ENCODE measurements around the gene TRIO.
A peak's percentile ranks its signal among the peaks of the same experiment; 100 is the strongest.

TRIO gene

GRCh38 chr5:14213253-14213652 is 70.1 kb downstream of the TRIO start:
- DNase-seq (ENCODE audit: insufficient read length, low spot score): no peak
- no peak for TF ChIP-seq CTCF (IDR thresholded peaks at IDR 0.05; ENCODE audit: insufficient read depth, missing control alignments)
- no peak for FAIRE-seq

- DNase-seq (ENCODE audit: insufficient read length, low spot score) (no peak), FAIRE-seq (no peak)
- TF ChIP-seq CTCF (IDR thresholded peaks at IDR 0.05; ENCODE audit: insufficient read depth, missing control alignments): no peak
Observed at GRCh38 chr5:14213813-14214585, 70.9 kb downstream of the TRIO start.

- TF ChIP-seq CTCF (IDR thresholded peaks at IDR 0.05; ENCODE audit: insufficient read depth, missing control alignments): no peak
- DNase-seq (ENCODE audit: insufficient read length, low spot score) (peak; percentile 61), FAIRE-seq (peak; percentile 89)
Observed at GRCh38 chr5:14215901-14216300, 72.8 kb downstream of the TRIO start.

GRCh38 chr5:14216372-14216771 is 73.2 kb downstream of the TRIO start:
- FAIRE-seq: no peak
- DNase-seq (ENCODE audit: insufficient read length, low spot score): no peak

GRCh38 chr5:14216902-14217301 is 73.8 kb downstream of the TRIO start:
- DNase-seq (ENCODE audit: insufficient read length, low spot score) (no peak), FAIRE-seq (no peak)

More at GRCh38 chr5:14216372-14216771, 73.2 kb downstream of the TRIO start:
- TF ChIP-seq CTCF (IDR thresholded peaks at IDR 0.05; ENCODE audit: insufficient read depth, missing control alignments): no peak

GRCh38 chr5:14217587-14217986 is 74.4 kb downstream of the TRIO start:
- TF ChIP-seq CTCF (IDR thresholded peaks at IDR 0.05; ENCODE audit: insufficient read depth, missing control alignments): no peak
- no peak for FAIRE-seq
- no peak for DNase-seq (ENCODE audit: insufficient read length, low spot score)

More at GRCh38 chr5:14216902-14217301, 73.8 kb downstream of the TRIO start:
- TF ChIP-seq CTCF (IDR thresholded peaks at IDR 0.05; ENCODE audit: insufficient read depth, missing control alignments): no peak

- DNase-seq (ENCODE audit: insufficient read length, low spot score): no peak
- TF ChIP-seq CTCF (IDR thresholded peaks at IDR 0.05; ENCODE audit: insufficient read depth, missing control alignments): no peak
- FAIRE-seq: no peak
Observed at GRCh38 chr5:14218011-14218410, 74.9 kb downstream of the TRIO start.

Data from D721Med (cell line).